Stomach (tissue), 9 donors: Measurements from ENCODE around the gene IGDCC3. TPM values are rescaled to one million over a fixed set of nuclear protein-coding genes. Genes with fewer than 3 reads are reported as not detected.

Source experiments
- DNase-seq, 2 donors: peaks; one replicate each; pipeline versions ENCODE4 v3.0.0 to v3.0.0-alpha.2; 2013 to 2019
- H3K27ac ChIP-seq, 5 donors: fragments of 200-600 bp in 4 of 5; sonication (generic) in 4 of 5; one replicate each; pipeline ENCODE4 v1.5.1; 2013 to 2019; ENCODE audit warnings: mild to moderate bottlenecking in 1 of 5, moderate library complexity in 1 of 5
- H3K27me3 ChIP-seq, 3 donors: fragments of 200-600 bp; sonication (generic); one replicate each; pipeline ENCODE4 v1.5.1; 2017 to 2019; ENCODE audit warnings: mixed run types in 1 of 3
- H3K36me3 ChIP-seq, 4 donors: fragments of 200-600 bp; sonication (generic); 1 replicate in 3 of 4; 2 replicates in 1 of 4; pipeline ENCODE4 v1.5.1; 2016 to 2019
- H3K4me1 ChIP-seq, 4 donors: fragments of 200-600 bp; sonication (generic); one replicate each; pipeline ENCODE4 v1.5.1; 2016 to 2019
- H3K4me3 ChIP-seq, 4 donors: fragments of 200-600 bp; sonication (generic) in 3 of 4; one replicate each; pipeline ENCODE4 v1.5.1; 2016 to 2019; ENCODE audit warnings: mild to moderate bottlenecking in 1 of 4
- H3K9me3 ChIP-seq, 4 donors: fragments of 200-600 bp; sonication (generic); one replicate each; pipeline ENCODE4 v1.5.1; 2016 to 2019
- CTCF ChIP-seq, 7 experiments: fragments of 450-650 bp in 4 of 7; fragments of 200-600 bp in 3 of 7; sonication (generic) in 3 of 7; IDR thresholded peaks; one replicate each; pipeline ENCODE4 v1.5.1; 2016 to 2019; ENCODE audit warnings: antibody characterized with exemption in 7 of 7, control low read depth in 2 of 7, mild to moderate bottlenecking in 1 of 7
- EP300 ChIP-seq: sonication (generic); formaldehyde crosslinking; IDR thresholded peaks from one replicate; pipeline ENCODE4 v1.6.1; 2017; ENCODE audit warnings: antibody characterized with exemption
- POLR2A ChIP-seq, 4 donors: fragments of 450-650 bp; IDR thresholded peaks; one replicate each; pipeline ENCODE4 v1.6.1; 2016; ENCODE audit warnings: antibody characterized with exemption in 4 of 4, control low read depth in 2 of 4, mild to moderate bottlenecking in 1 of 4, moderate library complexity in 1 of 4
- POLR2AphosphoS5 ChIP-seq, 3 donors: sonication (generic); formaldehyde crosslinking; IDR thresholded peaks; one replicate each; pipeline ENCODE4 v1.6.1; 2016; ENCODE audit warnings: antibody characterized with exemption in 3 of 3
- WGBS, 5 donors: extraction: QIAGEN DNeasy Blood & Tissue Kit in 3 of 5; methylation state at CpG; one replicate each; pipeline versions ENCODE4 v1.1.5 to v1.1.7; 2013 to 2018; 5-methylcytosine and 5-hydroxymethylcytosine counted together
- intact Hi-C: fragments of 100-400 bp; cut with DNase I; formaldehyde crosslinking; loops from one replicate; pipeline ENCODE4 v1.15.1; 2023; ENCODE audit warnings: low total_unique reads
- polyA plus RNA-seq, 3 donors: library from polyadenylated mRNA; stranded (reverse); fragments of 200-250 nt; gene quantifications; one replicate each; pipeline ENCODE4 v1.2.3, GENCODE V29; 2013
- total RNA-seq, 5 donors: library from RNA; depleted of rRNA; stranded (reverse); fragments of >200 nt; gene quantifications; one replicate each; pipeline versions ENCODE4 v1.1.0 to v1.2.3, GENCODE V29; 2014 to 2016
- donor health status: healthy with polysubstance abuse.
- donor health status: Bipolar disorder and iron deficiency.
- donor health status: healthy.

IGDCC3 gene
- total and polyA plus RNA-seq, 8 donors: 0.08 to 5.8 (median 0.89) TPM; not detected in 4

- TF ChIP-seq EP300 (no peak), POLR2A (IDR thresholded peaks at IDR 0.05) (no peak), CTCF (IDR thresholded peaks at IDR 0.05) (no peak), POLR2AphosphoS5 (IDR thresholded peaks at IDR 0.05) (no peak)
- H3K36me3 ChIP-seq: no peaks in the 10 kb centered on the region
- intact Hi-C loops: no loop called here
- WGBS, 5 donors: 66 to 70% (median 69%) methylated on average over 9 to 11 of the region's 11 CpGs
- no peaks in the 10 kb centered on the region for H3K9me3 ChIP-seq
- peaks cover 0 to 72% (median 30%) of the 10 kb centered on the region in 3 donors for H3K27me3 ChIP-seq
- no peak overlapping the region for H3K27ac ChIP-seq
- DNase-seq: no peak
- H3K4me1 ChIP-seq: peaks cover 10 to 26% (median 19%) of the 10 kb centered on the region in 4 donors
- no peak overlapping the region for H3K4me3 ChIP-seq
These were observed 4.6 kb downstream of the IGDCC3 start for GRCh38 chr15:65373163-65373651.

GRCh38 chr15:65372787-65373067 lies 5.1 kb downstream of the IGDCC3 start:
- H3K9me3 ChIP-seq: no peaks in the 10 kb centered on the region
- intact Hi-C loops: no loop called here
- no peak overlapping the region for H3K4me3 ChIP-seq
- TF ChIP-seq CTCF (IDR thresholded peaks at IDR 0.05): no peak
- TF ChIP-seq POLR2AphosphoS5 (IDR thresholded peaks at IDR 0.05): no peak
- peaks cover 5 to 23% (median 15%) of the 10 kb centered on the region in 4 donors for H3K4me1 ChIP-seq
- H3K36me3 ChIP-seq: no peaks in the 10 kb centered on the region
- peaks cover 0 to 68% (median 25%) of the 10 kb centered on the region in 3 donors for H3K27me3 ChIP-seq
- no peak overlapping the region for H3K27ac ChIP-seq
- no peak for DNase-seq
- 84 to 93% (median 87%) methylated on average over 4 of the region's 4 CpGs for WGBS, 5 donors

- 81 to 90% (median 85%) methylated on average over 17 to 21 of the region's 21 CpGs for WGBS, 5 donors
- Histone ChIP-seq H3K4me1 (peaks cover 2 to 19% (median 11%) of the 10 kb centered on the region in 4 donors), H3K36me3 (no peaks in the 10 kb centered on the region), H3K27ac (no peak overlapping the region), H3K4me3 (no peak overlapping the region), H3K9me3 (no peaks in the 10 kb centered on the region), H3K27me3 (peaks cover 0 to 62% (median 21%) of the 10 kb centered on the region in 3 donors)
- DNase-seq: no peak
- TF ChIP-seq EP300 (no peak), POLR2A (IDR thresholded peaks at IDR 0.05) (no peak), CTCF (IDR thresholded peaks at IDR 0.05) (no peak), POLR2AphosphoS5 (IDR thresholded peaks at IDR 0.05) (no peak)
- intact Hi-C loops: no loop called here
These were observed 5.6 kb downstream of the IGDCC3 start for GRCh38 chr15:65371976-65372786.

GRCh38 chr15:65370885-65371284 lies 6.9 kb downstream of the IGDCC3 start:
- Histone ChIP-seq H3K27ac (no peak overlapping the region), H3K36me3 (no peaks in the 10 kb centered on the region), H3K9me3 (no peaks in the 10 kb centered on the region), H3K27me3 (peaks cover 0 to 49% (median 8%) of the 10 kb centered on the region in 3 donors), H3K4me3 (no peak overlapping the region), H3K4me1 (peaks cover 0 to 6% (median 0%) of the 10 kb centered on the region in 4 donors)
- intact Hi-C loops: no loop called here
- DNase-seq: no peak
- TF ChIP-seq POLR2A (IDR thresholded peaks at IDR 0.05) (no peak), EP300 (no peak), POLR2AphosphoS5 (IDR thresholded peaks at IDR 0.05) (no peak), CTCF (IDR thresholded peaks at IDR 0.05) (no peak)
